Effector memory CD4-positive, alpha-beta T cell (primary cell): Measurements from ENCODE around the gene CACNA2D2.

ENCODE experiments used
- DNase-seq, 3 donors: peaks; one replicate each; pipeline ENCODE4 v3.0.0-alpha.2; 2020
- H3K27ac ChIP-seq: 2 replicates; pipeline ENCODE4 v1.7.0; 2013; ENCODE audit warnings: mild to moderate bottlenecking, low read length, moderate library complexity; ENCODE audit not compliant: insufficient read depth, poor library complexity, severe bottlenecking
- H3K27me3 ChIP-seq: replicated peaks from 2 replicates; pipeline ENCODE4 v1.7.0; 2013; ENCODE audit warnings: mild to moderate bottlenecking, low read length; ENCODE audit not compliant: insufficient read depth, control insufficient read depth, poor library complexity, severe bottlenecking
- H3K36me3 ChIP-seq: 2 replicates; pipeline ENCODE4 v1.7.0; 2013; ENCODE audit warnings: mild to moderate bottlenecking, low read length, moderate library complexity; ENCODE audit not compliant: control insufficient read depth, insufficient read depth
- H3K4me1 ChIP-seq: 2 replicates; pipeline ENCODE4 v1.7.0; 2013; ENCODE audit warnings: low read length, mild to moderate bottlenecking; ENCODE audit not compliant: control insufficient read depth, insufficient read depth, poor library complexity, severe bottlenecking
- H3K4me3 ChIP-seq: 2 replicates; pipeline ENCODE4 v1.7.0; 2013; ENCODE audit warnings: low read length, low read depth, mild to moderate bottlenecking; ENCODE audit not compliant: insufficient read depth, poor library complexity, severe bottlenecking
- H3K9me3 ChIP-seq: 2 replicates; pipeline ENCODE4 v1.7.0; 2013; ENCODE audit warnings: mild to moderate bottlenecking, low read length, moderate library complexity; ENCODE audit not compliant: control insufficient read depth

CACNA2D2 gene

GRCh38 chr3:50453907-50454306, 49.5 kb downstream of the CACNA2D2 start:
- Histone ChIP-seq H3K9me3 (no peaks in the 10 kb centered on the region), H3K4me1 (peaks cover 16% of the 10 kb centered on the region), H3K4me3 (no peak overlapping the region), H3K27ac (no peak overlapping the region), H3K36me3 (no peaks in the 10 kb centered on the region), H3K27me3 (no peaks in the 10 kb centered on the region)
- no peak for DNase-seq

- Histone ChIP-seq H3K27me3 (no peaks in the 10 kb centered on the region), H3K27ac (peak overlapping the region; percentile 57), H3K4me3 (peak overlapping the region; percentile 30), H3K4me1 (peaks cover 16% of the 10 kb centered on the region), H3K36me3 (no peaks in the 10 kb centered on the region), H3K9me3 (no peaks in the 10 kb centered on the region)
- peak; percentile 20 to 61 (median 60) for DNase-seq
Measured at GRCh38 chr3:50450209-50450921, 53.1 kb downstream of the CACNA2D2 start.

GRCh38 chr3:50448752-50449539, 54.5 kb downstream of the CACNA2D2 start:
- Histone ChIP-seq H3K4me3 (no peak overlapping the region), H3K4me1 (peaks cover 16% of the 10 kb centered on the region), H3K36me3 (no peaks in the 10 kb centered on the region), H3K27me3 (no peaks in the 10 kb centered on the region), H3K9me3 (no peaks in the 10 kb centered on the region), H3K27ac (no peak overlapping the region)
- DNase-seq = no peak

GRCh38 chr3:50447290-50447840, 56.1 kb downstream of the CACNA2D2 start:
- Histone ChIP-seq H3K9me3 (no peaks in the 10 kb centered on the region), H3K27me3 (no peaks in the 10 kb centered on the region), H3K36me3 (no peaks in the 10 kb centered on the region), H3K4me1 (peaks cover 16% of the 10 kb centered on the region), H3K4me3 (no peak overlapping the region), H3K27ac (no peak overlapping the region)
- no peak for DNase-seq

GRCh38 chr3:50445919-50446318, 57.5 kb downstream of the CACNA2D2 start:
- no peaks in the 10 kb centered on the region for H3K27me3 ChIP-seq
- no peak overlapping the region for H3K4me3 ChIP-seq
- no peaks in the 10 kb centered on the region for H3K36me3 ChIP-seq
- no peaks in the 10 kb centered on the region for H3K9me3 ChIP-seq
- no peak overlapping the region for H3K27ac ChIP-seq
- H3K4me1 ChIP-seq = peaks cover 16% of the 10 kb centered on the region
- DNase-seq = no peak

GRCh38 chr3:50444782-50445181, 58.7 kb downstream of the CACNA2D2 start:
- H3K36me3 ChIP-seq = no peaks in the 10 kb centered on the region
- DNase-seq = no peak
- H3K27me3 ChIP-seq = no peaks in the 10 kb centered on the region
- H3K4me3 ChIP-seq = no peak overlapping the region
- no peak overlapping the region for H3K27ac ChIP-seq
- peaks cover 7% of the 10 kb centered on the region for H3K4me1 ChIP-seq
- H3K9me3 ChIP-seq = no peaks in the 10 kb centered on the region

- no peak for DNase-seq
- no peaks in the 10 kb centered on the region for H3K36me3 ChIP-seq
- peaks cover under 1% of the 10 kb centered on the region for H3K4me1 ChIP-seq
- no peaks in the 10 kb centered on the region for H3K9me3 ChIP-seq
- no peaks in the 10 kb centered on the region for H3K27me3 ChIP-seq
- no peak overlapping the region for H3K27ac ChIP-seq
- no peak overlapping the region for H3K4me3 ChIP-seq
Measured at GRCh38 chr3:50444213-50444612, 59.2 kb downstream of the CACNA2D2 start.

- DNase-seq = no peak
- H3K36me3 ChIP-seq = no peaks in the 10 kb centered on the region
- H3K27ac ChIP-seq = no peak overlapping the region
- H3K9me3 ChIP-seq = no peaks in the 10 kb centered on the region
- no peaks in the 10 kb centered on the region for H3K27me3 ChIP-seq
- H3K4me1 ChIP-seq = no peaks in the 10 kb centered on the region
- H3K4me3 ChIP-seq = no peak overlapping the region
Measured at GRCh38 chr3:50442945-50443579, 60.4 kb downstream of the CACNA2D2 start.

- Histone ChIP-seq H3K27me3 (no peaks in the 10 kb centered on the region), H3K4me1 (no peaks in the 10 kb centered on the region), H3K27ac (no peak overlapping the region), H3K4me3 (no peak overlapping the region), H3K9me3 (no peaks in the 10 kb centered on the region), H3K36me3 (no peaks in the 10 kb centered on the region)
- no peak for DNase-seq
Measured at GRCh38 chr3:50441424-50442217, 61.8 kb downstream of the CACNA2D2 start.
